ENCODE data around the gene CLEC11A.

DNA sequence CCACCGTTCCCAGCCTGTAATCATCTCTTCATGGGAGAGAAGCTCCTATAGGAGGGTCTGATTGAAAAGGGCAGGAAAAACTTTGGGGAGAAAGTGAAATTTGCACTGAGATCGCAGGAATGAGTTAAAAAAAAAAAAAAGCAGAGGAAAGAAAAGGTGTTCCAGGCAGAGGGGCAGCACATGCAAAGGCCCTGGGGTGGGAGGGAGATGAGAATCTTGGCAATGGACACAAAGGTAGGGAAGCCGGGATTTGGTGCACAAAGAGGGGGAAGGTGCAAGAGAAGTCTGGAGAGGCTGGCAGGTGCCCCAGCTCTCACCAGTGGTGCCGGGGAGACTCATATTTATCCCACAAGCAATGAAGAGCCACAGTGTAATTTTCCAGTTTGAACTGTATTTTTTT is 30.7 kb downstream of the CLEC11A start:
- TF ChIP-seq POLR2A (IDR thresholded peaks at IDR 0.05) (no peak), EP300 (IDR thresholded peaks at IDR 0.05) (no peak)
- TF ChIP-seq, protein P1, sequence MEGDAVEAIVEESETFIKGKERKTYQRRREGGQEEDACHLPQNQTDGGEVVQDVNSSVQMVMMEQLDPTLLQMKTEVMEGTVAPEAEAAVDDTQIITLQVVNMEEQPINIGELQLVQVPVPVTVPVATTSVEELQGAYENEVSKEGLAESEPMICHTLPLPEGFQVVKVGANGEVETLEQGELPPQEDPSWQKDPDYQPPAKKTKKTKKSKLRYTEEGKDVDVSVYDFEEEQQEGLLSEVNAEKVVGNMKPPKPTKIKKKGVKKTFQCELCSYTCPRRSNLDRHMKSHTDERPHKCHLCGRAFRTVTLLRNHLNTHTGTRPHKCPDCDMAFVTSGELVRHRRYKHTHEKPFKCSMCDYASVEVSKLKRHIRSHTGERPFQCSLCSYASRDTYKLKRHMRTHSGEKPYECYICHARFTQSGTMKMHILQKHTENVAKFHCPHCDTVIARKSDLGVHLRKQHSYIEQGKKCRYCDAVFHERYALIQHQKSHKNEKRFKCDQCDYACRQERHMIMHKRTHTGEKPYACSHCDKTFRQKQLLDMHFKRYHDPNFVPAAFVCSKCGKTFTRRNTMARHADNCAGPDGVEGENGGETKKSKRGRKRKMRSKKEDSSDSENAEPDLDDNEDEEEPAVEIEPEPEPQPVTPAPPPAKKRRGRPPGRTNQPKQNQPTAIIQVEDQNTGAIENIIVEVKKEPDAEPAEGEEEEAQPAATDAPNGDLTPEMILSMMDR (IDR thresholded peaks at IDR 0.05) = no peak

Measured in sigmoid colon (tissue), 4 donors.